GM12872 (cell line): ENCODE results near the gene LRRK1.

Experiments used
- CTCF ChIP-seq: IDR thresholded peaks from 3 replicates; pipeline ENCODE4 v1.5.1; 2011; ENCODE audit warnings: low read depth, mild to moderate bottlenecking, low read length, moderate library complexity; ENCODE audit not compliant: insufficient read depth

The LRRK1 gene

DNA sequence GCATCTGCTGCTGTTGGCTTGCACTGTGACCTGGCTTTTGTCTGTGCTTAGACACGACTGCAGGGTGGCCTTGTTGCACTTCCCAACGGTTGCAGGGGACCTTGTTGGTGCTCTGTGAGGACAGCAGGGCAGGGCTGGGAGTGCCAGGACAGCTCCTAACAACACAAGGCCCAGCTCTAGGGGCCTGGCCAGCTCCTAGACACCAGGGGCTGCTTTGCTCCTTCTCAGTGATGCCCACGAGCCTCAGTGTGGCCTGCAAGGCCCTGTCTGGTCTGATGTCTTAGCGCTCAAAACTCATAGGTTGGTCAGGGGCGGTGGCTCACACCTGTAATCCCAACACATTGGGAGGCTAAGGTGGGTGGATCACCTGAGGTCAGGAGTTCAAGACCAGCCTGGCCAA is 183.6 kb downstream of the LRRK1 start:
- TF ChIP-seq CTCF = no peak

- TF ChIP-seq CTCF = no peak
These were observed 184.4 kb downstream of the LRRK1 start for GRCh38 chr15:101103598-101103997.

DNA sequence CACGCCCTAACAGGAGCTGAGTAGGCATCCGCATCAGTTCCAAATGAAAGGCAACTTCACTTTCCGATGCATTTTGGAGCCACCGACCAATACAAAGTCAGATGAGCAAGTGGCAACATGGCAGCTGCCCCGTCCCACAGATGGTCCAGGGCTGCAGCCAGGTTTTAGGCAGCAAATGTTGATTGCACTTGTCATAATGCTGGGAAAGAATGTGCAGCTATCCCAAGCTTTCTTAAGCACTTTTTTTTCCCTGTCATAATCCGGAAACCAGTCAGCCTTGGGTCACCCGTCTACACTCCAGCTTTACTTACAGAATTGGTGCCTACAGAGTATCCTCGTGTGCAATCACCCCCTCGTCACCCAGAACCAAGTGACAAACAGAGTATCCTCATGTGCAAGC is 185.0 kb downstream of the LRRK1 start:
- no peak for TF ChIP-seq CTCF

DNA sequence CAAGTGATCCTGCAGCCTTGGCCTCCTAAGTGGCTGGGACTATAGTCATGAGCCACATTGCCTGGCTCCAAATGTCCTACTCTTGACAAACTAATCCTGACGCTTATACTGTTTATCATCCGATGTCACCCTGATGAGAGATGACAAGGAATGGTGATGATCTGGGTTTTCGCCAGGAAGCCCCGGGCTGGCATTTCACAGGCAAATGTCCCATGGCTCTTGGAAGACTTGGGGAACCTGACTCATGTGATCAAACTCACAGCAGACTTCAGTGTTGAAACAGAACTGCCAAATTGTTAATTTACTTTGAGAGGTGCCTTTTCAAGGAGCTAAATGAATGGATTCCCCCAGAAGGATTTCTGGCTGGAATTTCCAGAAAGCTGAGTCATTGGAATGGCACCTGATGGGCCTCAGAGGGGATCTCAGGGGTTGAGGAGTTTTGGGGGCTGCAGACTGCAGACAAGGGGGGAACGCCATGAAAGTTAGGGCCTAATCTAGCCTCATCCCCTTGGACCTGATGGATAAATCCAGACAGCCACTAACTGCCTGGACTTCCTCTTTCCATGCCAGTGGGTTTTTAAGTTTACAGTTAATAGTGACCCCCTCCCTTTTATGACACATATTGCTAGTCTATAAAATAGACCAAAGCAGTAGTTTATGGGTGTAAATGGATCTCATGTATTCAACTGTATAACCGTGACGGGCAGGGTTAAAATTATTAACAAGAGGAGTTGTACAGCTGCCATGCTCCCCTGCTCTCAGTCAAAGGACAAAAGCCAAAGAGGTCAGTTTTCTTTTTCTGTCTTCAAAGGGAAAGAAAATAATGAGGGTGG is 186.1 kb downstream of the LRRK1 start:
- no peak for TF ChIP-seq CTCF

DNA sequence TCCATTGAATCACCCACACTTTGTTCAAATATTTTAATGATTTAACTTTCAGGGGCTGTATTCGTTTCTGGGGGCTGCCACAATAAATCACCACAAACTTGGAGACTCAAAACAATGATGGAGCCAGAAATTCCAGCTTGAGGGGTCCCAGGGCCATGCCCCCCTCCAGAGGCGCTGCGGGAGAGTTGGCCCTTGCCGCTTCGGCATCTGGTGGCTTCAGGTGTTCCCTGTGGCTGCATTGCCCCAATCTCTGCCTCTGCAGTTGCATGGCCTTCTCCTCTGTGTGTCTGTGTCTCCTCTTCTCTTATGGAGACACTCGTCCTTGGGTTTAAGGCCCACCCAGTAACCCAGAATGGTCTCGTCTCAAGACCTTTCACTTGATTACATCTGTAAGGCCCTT is 187.9 kb downstream of the LRRK1 start:
- TF ChIP-seq CTCF = no peak

- TF ChIP-seq CTCF = no peak
These were observed 188.7 kb downstream of the LRRK1 start for GRCh38 chr15:101107625-101108460.

DNA sequence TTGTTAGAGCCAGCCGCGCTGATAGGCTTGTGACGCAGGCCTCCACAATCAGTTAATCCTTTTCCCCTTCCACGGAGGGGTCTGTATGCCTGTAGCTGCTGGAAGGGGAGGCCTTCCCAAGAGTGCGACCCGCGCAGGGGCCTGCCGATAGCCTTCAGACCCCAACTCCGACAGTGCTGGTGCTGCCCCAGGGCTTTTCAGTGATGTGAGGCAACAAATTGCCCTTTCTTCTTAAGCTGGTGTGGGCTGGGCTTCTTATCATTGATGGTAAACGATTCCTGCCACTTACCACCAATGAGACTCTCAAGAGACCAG is 189.3 kb downstream of the LRRK1 start:
- no peak for TF ChIP-seq CTCF
